ENCODE results near the gene WDR27. TPM values are rescaled to one million over a fixed set of nuclear protein-coding genes. Genes with fewer than 3 reads are reported as not detected.

WDR27 gene
- polyA plus RNA-seq, 1 experiment = 28.7 TPM

DNA sequence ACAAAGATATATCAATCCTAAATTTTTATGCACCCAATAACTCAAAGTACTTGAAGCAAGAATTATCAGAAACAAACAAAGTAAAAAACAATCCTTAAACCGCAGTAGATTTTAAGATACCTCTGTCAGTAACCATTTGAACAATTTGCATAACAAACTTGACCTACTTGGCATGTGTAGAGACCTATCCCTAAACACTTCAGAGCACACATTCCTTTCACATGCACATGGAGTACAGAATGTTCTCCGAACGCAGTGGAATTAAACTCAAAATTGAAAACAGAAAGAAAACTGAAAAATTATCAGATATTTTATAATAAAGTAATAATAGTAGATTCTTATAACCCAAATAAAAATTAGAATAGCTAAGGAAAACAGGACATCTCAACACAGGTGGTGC is 285.6 kb downstream of the WDR27 start:
- ChIA-PET POLR2A (no interaction called here), CTCF (no interaction called here)
- no peak overlapping the region for H3K4me3 ChIP-seq (ENCODE audit: low read depth, low read length)
- TF ChIP-seq, protein P1, sequence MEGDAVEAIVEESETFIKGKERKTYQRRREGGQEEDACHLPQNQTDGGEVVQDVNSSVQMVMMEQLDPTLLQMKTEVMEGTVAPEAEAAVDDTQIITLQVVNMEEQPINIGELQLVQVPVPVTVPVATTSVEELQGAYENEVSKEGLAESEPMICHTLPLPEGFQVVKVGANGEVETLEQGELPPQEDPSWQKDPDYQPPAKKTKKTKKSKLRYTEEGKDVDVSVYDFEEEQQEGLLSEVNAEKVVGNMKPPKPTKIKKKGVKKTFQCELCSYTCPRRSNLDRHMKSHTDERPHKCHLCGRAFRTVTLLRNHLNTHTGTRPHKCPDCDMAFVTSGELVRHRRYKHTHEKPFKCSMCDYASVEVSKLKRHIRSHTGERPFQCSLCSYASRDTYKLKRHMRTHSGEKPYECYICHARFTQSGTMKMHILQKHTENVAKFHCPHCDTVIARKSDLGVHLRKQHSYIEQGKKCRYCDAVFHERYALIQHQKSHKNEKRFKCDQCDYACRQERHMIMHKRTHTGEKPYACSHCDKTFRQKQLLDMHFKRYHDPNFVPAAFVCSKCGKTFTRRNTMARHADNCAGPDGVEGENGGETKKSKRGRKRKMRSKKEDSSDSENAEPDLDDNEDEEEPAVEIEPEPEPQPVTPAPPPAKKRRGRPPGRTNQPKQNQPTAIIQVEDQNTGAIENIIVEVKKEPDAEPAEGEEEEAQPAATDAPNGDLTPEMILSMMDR (IDR thresholded peaks at IDR 0.05; ENCODE audit: insufficient read depth, low read depth, low read length) = no peak
- H3K27me3 ChIP-seq (ENCODE audit: control insufficient read depth, insufficient read depth, low read length) = no peaks in the 10 kb centered on the region
- DNase-seq (ENCODE audit: low read depth) = no peak
- H3K36me3 ChIP-seq (ENCODE audit: control insufficient read depth, insufficient read depth, low read length) = no peaks in the 10 kb centered on the region

DNA sequence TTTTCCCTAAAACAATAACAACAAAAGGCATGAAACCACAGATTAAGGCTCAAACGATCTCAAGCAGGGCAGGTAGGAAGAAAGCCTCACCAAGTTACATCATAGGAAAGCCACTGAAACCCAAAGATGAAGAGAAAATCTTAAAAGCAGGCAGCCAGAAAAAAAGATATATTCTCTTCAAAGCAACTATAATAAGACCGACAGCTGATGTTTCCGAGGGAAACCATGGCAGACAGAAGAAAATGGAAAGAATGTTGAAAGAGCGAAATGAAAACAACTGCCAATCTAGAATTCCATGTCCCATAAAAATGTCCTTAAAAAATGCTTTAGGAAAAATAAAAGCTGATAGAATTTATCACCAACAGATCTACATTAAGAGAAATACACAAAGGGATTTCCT is 286.6 kb downstream of the WDR27 start:
- Histone ChIP-seq H3K27me3 (ENCODE audit: control insufficient read depth, insufficient read depth, low read length) (no peaks in the 10 kb centered on the region), H3K36me3 (ENCODE audit: control insufficient read depth, insufficient read depth, low read length) (no peaks in the 10 kb centered on the region), H3K4me3 (ENCODE audit: low read depth, low read length) (no peak overlapping the region)
- DNase-seq (ENCODE audit: low read depth) = no peak
- TF ChIP-seq, protein P1 (IDR thresholded peaks at IDR 0.05; ENCODE audit: insufficient read depth, low read depth, low read length) = no peak
- ChIA-PET CTCF (no interaction called here), POLR2A (interaction anchor here (0.6 kb wide), 1 partner anchor 321 kb away, joined by 3 read pairs; no protein-coding TSS in a partner anchor)

DNA sequence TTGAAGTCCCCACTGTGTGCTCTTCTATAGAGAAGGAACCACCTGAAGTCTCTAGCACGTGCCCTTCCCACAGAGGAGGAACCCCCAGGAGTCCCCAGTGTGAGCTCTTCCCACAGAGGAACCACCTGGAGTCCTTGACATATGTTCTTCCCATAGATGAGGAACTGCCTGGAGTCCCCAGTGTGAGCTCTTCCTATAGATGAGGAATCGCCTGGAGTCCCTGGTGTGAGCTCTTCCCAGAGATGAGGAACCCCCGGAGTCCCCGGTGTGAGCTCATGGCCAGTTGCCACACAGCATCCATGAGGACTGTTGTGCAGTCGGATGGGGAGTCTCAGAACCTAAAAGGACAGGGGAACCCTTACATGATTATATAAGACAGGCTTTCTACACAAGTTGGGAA is 290.1 kb downstream of the WDR27 start:
- Histone ChIP-seq H3K36me3 (ENCODE audit: control insufficient read depth, insufficient read depth, low read length) (no peaks in the 10 kb centered on the region), H3K4me3 (ENCODE audit: low read depth, low read length) (no peak overlapping the region), H3K27me3 (ENCODE audit: control insufficient read depth, insufficient read depth, low read length) (no peaks in the 10 kb centered on the region)
- TF ChIP-seq, protein P1 (IDR thresholded peaks at IDR 0.05; ENCODE audit: insufficient read depth, low read depth, low read length) = no peak
- ChIA-PET POLR2A (no interaction called here), CTCF (interaction anchor here (0.7 to 1.2 kb wide), 2 partner anchors 9 to 10 kb away, joined by 3 to 4 read pairs; no protein-coding TSS in a partner anchor)
- DNase-seq (ENCODE audit: low read depth) = no peak

DNA sequence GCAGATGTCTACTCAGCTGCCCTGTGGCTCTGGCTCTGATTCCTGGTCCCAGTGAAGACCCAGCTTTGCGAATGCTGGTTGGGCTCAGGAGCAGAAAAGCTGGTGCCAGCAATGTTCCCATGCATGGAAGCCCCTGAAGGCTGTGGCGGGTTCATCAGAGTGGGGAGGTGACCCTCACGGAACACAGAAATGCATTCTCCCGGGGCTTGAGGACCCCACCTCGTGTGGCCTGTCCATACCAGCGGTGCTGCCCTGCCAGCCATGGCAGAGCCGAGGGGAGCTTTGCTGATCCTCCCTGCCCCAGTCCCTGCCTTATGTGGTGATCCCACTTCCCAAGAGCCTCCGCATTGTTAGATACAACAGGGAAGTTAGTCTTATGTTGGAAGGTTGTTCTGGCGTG is 290.5 kb downstream of the WDR27 start:
- TF ChIP-seq, protein P1 (IDR thresholded peaks at IDR 0.05; ENCODE audit: insufficient read depth, low read depth, low read length) = no peak
- no peak for DNase-seq (ENCODE audit: low read depth)
- H3K36me3 ChIP-seq (ENCODE audit: control insufficient read depth, insufficient read depth, low read length) = no peaks in the 10 kb centered on the region
- ChIA-PET POLR2A (no interaction called here), CTCF (interaction anchor here (0.7 to 1.2 kb wide), 2 partner anchors 10 kb away, joined by 3 to 4 read pairs; no protein-coding TSS in a partner anchor)
- H3K4me3 ChIP-seq (ENCODE audit: low read depth, low read length) = no peak overlapping the region
- no peaks in the 10 kb centered on the region for H3K27me3 ChIP-seq (ENCODE audit: control insufficient read depth, insufficient read depth, low read length)

DNA sequence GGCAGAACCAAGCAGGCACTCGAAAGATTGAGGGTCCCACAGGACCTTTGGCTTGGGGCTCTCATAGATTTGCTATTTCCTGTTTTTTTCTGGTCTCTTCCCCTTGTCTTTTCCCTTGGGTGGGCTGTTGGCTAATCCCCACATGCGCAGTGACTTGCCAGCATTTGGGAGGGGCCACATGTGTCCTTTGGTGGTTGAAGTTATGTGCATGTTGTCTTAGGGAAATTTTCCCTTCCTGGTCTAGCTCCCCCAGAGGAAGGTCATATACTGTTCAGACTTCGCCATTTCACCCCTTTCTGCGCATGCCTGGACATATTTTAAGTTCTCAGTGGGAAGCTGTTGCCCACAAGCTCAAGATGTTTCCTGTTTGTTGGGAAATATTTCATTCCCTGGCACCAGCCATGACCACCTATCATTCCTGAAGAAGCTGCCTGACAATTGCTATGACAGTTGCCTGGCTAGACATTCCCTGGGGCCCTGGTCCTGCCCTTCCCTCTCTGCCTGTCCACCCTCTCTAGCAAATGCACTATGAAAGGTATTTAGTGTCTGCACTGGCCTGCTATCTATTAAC is 292.0 kb downstream of the WDR27 start:
- no peak for DNase-seq (ENCODE audit: low read depth)
- TF ChIP-seq, protein P1 (IDR thresholded peaks at IDR 0.05; ENCODE audit: insufficient read depth, low read depth, low read length) = no peak
- ChIA-PET CTCF (interaction anchor here (1.0 to 1.1 kb wide), 2 partner anchors 16 to 18 kb away, joined by 3 read pairs; no protein-coding TSS in a partner anchor), POLR2A (no interaction called here)
- Histone ChIP-seq H3K4me3 (ENCODE audit: low read depth, low read length) (no peak overlapping the region), H3K36me3 (ENCODE audit: control insufficient read depth, insufficient read depth, low read length) (no peaks in the 10 kb centered on the region), H3K27me3 (ENCODE audit: control insufficient read depth, insufficient read depth, low read length) (no peaks in the 10 kb centered on the region)
